ENCODE results near the gene MLN.

The MLN gene

GRCh38 chr6:33771146-33772081 lies 32.4 kb downstream of the MLN start:
- DNase-seq = peak; percentile 91

DNA sequence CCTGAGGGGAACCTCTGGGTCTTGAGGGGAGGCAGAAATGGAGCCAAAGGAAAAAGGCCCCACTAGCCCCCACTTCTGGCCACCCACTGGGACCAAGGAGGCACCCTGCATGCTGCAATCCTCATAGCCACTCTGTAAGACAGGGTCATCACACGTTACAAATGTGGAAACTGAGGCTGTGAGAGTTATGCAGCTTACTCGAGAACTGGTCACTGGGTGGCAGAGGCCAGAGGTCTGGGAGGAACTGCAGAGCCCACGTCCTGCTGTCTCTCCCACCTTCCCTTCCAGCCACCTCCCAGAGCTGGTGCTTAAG lies 33.0 kb downstream of the MLN start:
- no peak for DNase-seq

DNA sequence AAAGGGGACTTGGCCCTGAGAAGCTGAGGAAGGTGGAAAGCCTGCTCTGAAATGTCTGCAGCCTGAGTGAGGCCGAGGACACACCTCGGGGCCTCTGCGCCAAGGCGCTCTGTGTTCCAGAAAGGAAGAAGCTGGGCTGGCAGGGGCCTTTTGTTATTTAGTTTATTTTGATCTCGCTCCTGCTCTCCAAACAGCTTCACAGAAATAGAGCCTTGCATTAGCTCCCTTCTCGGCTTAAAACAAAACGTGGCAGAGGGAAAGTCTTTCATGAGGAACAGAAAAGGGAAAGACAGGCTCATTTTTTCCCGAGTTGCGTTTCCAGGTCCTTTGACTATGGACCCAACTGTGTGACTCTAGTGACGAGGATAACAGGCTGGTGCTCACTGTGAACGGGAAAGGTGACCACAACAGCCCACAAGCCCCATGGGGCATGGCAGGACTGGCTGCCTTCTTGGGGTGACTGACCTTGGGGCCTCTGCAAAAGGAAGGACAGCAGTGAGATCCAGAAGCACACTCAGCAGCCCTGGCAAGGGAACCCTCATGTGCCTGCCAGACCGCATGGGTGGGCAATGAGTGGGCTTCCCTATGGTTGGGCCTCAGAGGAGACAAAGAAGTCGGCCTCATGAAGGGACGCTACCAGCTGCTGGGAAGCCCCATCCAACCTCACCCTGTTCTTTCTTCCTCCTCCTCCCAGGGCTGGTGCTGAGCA lies 33.5 kb downstream of the MLN start:
- no peak for DNase-seq

- DNase-seq = no peak
Measured at GRCh38 chr6:33769248-33769821, 34.5 kb downstream of the MLN start.

GRCh38 chr6:33768644-33769120 lies 35.1 kb downstream of the MLN start:
- peak; percentile 75 for DNase-seq

GRCh38 chr6:33766921-33767907 lies 36.6 kb downstream of the MLN start:
- DNase-seq = no peak

DNA sequence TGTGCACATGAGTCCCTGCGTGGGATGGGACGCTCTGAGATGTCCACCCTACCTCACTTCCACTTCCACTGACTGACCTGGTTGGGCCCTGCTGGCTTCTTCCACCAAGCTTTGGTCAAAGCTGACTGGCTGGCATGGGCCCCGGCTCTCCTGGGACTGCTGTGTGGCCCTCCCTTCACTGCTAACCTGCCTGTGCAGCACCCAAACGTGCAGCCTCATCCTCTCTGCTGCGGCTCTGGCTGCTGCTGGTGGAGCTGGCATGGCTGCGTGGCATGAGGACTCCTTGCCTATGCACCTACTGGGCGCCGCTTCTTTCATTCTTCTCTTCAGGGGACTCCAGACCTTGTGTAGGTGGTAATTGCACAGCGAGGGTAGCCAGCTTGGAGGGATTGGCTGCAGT lies 38.4 kb downstream of the MLN start:
- no peak for DNase-seq

GRCh38 chr6:33764036-33764435 lies 39.8 kb downstream of the MLN start:
- DNase-seq = no peak

DNA sequence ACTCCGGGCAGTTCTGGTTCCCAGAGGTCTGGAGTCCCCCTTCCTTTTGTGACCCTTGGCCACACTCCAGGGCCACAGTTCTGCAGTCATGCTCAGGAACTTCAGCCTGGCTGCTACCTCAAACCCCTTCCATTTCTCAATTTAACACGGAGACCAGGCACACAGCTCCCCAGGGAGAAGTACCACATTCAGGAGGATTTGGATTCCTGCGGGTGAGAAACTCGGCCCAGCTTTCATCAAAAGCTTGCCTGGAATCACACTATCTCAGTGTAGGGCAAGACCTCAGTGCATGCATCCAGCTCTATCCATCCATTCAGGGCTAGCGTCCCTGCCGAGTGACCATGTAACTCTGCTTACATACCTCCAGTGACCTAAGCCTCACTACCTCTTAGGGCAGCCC lies 40.3 kb downstream of the MLN start:
- DNase-seq = no peak

GRCh38 chr6:33762713-33763112 lies 41.1 kb downstream of the MLN start:
- no peak for DNase-seq

GRCh38 chr6:33761922-33762629 lies 41.7 kb downstream of the MLN start:
- no peak for DNase-seq

DNA sequence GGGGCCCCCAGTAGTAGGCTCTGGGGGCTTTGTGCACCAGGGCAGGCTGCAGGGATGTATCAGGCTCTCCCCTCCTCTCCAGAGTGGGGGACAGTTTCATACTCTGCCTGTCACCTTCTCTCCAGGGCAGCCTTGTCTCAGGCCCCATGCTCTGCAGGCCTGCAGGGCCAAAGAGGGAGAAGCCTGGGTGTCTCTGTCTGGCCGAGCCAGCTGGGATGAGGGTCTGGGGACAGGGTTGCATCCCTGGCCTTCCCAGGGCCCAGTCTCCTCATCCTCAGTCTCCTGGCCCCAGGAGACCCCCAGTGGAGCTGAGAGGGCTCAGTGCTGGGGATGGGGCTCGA lies 42.3 kb downstream of the MLN start:
- DNase-seq = no peak

GRCh38 chr6:33759887-33760629 lies 43.7 kb downstream of the MLN start:
- no peak for DNase-seq

DNA sequence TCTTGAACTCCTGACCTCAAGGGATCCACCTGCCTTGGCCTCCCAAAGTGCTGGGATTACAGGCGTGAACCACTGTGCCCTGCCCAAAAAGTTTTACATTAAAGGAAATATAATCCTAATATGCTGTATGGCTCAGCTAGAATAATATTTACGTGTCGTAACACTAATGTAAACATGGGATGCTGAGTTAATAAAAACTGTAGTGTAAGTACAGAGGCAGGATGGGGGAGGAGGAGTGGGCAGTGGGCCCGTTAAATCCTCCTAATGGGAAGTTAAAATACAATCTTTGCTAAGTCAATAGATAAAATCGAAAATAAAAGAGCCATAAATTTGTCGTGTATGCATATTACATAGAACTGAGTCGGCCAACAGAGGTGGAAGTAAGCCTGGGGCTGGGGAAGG lies 45.0 kb downstream of the MLN start:
- DNase-seq = no peak

DNA sequence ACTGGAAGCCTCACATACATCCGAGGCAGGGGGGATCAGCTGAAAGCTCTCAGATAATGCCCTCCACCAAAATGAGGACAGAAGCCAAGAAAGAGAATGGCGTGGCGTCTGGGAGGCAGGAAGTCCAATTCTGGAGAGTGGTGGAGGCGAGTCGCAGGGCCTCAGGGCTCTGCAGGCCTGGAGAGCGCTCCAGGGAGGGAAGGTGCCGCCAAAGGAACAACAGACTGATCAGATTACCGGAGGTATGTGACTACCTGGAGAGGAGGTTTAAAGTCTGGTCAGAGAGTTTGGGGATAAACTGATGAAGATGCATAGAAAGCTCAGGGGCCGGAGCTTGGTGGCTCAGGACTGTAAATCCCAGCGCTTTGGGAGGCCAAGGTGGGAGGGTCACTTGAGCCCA lies 45.9 kb downstream of the MLN start:
- no peak for DNase-seq

DNA sequence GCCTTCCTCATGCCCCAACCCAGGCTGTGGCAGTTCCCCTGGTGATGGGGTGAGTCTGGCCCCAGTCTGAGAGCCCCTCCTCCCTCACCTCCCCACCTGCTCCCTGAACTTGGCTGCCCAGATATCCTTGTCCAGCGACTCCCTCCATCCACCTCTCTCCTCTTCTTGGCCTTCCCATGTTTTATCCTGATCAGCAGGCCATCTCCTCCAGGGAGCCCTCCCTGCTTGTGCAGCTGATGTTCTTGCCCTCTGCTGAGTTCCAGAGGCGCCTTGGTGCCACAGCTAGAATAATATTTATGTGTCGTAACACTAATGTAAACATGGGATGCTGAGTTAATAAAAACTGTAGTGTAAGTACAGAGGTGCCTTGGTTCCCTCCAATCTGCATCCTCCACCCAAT lies 46.7 kb downstream of the MLN start:
- DNase-seq = no peak

- DNase-seq = no peak
Measured at GRCh38 chr6:33756211-33756954, 47.4 kb downstream of the MLN start.

- no peak for DNase-seq
Measured at GRCh38 chr6:33755070-33755869, 48.5 kb downstream of the MLN start.

GRCh38 chr6:33754222-33754621 lies 49.6 kb downstream of the MLN start:
- no peak for DNase-seq

DNA sequence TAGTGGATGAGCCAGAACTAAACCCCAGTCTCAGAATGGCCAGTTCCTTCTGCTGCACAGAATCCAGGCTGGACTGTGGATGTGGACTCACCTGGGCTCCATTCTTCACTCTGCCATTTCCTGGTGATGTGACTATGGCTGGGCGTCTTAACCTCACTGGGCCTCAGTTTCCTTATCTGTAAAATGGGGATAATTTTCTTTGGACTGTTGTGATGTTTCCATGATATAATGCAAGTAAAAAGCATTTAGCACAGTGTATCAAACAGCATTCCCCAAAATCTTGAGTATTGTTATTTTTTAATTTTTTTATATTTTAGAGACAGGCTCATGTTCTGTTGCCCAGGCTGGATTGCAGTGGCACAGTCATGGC lies 51.2 kb downstream of the MLN start:
- DNase-seq = no peak
